HG03095 (cell line): ENCODE results near the gene PPP1R26.
"Not testable (repeated sequence)": the region's sequence is repeated elsewhere in the genome, so short reads cannot be mapped to it uniquely, and the experiment has no call there.

Experiments used
- ATAC-seq: cut with Tn5 transposase; IDR thresholded peaks from one replicate; pipeline ENCODE4 v1.9.1; 2021; ENCODE audit warnings: moderate library complexity; ENCODE audit not compliant: unreplicated experiment

The PPP1R26 gene, protein sequence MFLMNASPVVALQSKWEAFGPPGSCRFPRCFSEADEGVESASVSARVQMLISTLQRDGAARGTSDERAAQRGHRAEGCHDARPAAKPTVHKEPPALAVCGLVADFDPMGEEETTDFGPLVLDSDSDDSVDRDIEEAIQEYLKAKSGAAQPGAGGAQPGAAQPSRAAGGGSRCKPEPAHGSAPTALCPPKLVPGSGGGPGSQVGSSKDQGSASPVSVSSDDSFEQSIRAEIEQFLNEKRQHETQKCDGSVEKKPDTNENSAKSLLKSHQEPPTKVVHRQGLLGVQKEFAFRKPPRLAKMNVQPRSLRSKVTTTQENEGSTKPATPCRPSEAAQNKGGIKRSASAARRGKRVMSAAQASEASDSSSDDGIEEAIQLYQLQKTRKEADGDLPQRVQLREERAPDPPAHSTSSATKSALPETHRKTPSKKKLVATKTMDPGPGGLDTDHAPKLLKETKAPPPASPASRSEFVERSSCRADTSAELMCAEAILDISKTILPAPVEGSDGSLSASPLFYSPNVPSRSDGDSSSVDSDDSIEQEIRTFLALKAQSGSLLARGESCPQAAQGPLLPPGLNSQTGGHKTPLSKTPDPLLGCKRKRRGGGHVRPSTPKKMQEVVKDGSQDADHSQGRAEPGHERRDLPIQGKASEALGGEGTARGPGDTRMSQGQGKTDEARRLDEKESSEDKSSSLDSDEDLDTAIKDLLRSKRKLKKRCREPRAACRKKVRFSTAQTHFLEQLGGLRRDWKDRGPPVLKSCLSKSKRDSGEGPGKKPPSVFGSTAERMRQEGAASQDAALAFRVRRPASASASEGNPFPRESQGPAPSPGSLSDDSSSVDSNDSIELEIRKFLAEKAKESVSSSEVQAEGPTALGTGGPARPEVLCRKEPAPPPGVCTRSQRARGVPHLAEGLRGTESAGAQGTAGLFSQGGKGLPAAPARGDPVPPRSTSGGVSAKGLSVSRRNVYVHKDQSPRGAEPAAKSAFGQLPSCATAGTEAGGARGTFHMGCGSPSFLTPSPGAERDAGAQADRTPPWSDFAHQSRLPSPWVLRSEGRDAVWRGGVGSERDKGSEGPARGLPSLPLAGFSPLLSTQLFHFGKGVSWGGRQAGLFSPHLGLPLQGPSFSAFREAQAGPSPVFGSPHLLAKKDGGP (N-terminal part only)

GRCh38 chr9:135479469-135480052 is at the start of gene PPP1R26:
Gene PPP1R26, plus strand, starts transcription at chr9:135479782. Its CDS starts 4,729 bp downstream, at chr9:135484511.
- ATAC-seq = no peak

DNA sequence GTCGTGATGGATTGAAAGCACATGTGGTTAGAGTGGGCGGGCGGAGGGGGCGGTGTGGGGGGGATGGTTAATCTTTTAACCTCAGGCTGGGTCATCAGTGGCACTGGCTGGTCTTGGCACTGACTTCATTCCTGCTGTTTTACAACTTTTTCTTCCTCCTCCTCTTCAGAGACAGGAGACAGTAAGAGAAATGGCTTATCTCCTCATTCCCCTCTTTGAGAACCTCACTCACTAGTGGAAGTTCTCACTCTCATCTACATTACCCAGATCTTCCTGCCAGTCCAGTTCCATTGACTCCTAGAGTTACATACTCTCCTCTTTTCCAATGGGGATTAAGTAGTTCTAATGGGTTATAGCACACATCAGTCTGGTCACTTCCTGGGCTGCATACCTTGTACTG is 42.3 kb upstream of the PPP1R26 start:
- ATAC-seq = no peak

DNA sequence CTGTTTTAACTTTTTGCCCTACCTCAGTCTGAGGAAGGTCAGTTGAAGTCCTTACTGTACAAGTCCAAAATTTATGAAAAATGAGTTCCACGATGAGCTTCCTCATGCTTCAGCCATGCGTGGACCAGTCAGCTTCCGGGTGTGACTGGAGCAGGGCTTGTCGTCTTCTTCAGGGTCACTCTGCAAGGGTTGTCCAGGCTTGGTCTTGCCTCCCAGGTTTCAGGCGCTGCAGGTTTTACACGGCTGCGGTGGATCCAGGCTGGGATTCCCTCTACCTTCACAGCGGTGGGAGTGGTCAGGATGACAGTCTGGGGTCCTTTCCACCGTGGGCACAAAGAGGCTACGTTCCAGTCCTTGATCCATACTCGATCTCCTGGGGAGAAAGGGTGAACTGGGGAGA is 41.9 kb upstream of the PPP1R26 start:
- not testable (repeated sequence) for ATAC-seq

DNA sequence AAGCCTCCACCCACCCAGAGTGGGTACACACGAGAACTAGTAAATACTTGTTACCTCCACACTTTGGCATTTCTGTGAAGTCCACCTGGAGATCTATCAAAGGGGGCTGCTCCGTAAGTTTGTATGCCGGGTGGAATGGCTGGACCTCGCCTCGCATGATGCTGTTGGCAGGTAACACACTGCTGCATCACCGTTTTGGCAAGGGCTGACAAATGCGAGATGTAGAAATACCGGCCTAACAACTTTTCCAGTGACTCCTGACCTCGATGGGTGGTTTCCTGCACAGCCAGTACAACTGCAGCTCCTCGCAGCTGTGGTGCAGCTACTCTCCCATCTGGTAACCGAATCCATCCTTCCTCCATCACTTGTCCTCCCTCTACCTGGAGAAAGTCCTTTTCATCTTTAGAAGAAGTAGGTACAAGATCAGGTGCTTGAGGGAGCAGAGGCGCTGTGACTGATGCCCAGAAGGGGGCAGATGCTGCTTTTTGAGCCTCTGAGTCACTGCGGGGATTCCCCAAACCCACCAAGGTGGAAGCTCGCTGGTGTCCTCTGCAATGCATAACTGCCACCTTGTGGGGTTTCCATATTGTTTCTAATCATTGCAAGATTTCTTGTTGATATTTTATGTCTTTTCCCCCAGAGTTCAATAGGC is 40.9 kb upstream of the PPP1R26 start:
- ATAC-seq = not testable (repeated sequence)

DNA sequence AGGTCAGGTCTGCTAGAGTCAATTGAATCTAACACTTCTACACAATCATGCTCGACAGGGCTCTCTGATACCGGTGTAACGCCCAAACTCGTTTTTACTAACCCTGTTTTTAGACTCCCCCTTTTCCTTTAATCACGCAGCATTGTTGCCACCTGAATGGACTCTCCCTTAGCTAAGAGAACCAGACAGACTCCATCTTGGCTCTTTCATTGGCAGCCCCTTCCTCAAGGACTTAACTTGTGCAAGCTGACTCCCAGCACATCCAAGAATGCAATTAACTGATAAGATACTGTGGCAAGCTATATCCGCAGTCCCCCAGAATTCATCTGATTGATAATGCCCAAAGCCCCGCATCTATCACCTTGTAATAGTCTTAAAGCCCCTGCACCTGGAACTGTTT is 40.1 kb upstream of the PPP1R26 start:
- ATAC-seq = not testable (repeated sequence)

DNA sequence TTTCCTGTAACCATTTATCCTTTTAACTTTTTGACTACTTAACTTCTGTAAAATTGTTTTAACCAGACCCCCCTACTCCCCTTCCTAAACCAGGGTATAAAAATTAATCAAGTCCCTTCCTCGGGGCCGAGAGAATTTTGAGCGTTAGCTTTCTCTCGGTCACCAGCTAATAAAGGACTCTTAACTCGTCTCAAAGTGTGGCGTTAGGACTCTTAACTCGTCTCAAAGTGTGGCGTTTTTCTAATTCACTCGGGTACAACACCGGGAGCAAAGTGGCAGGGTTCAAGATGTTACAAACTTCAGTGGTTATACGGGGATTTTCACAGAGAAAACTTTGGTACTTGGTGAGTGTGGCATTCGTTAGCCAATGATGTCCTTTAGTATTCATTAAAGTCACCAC is 39.7 kb upstream of the PPP1R26 start:
- no peak for ATAC-seq

GRCh38 chr9:135440620-135441019 is 39.0 kb upstream of the PPP1R26 start:
- ATAC-seq = no peak

- not testable (repeated sequence) for ATAC-seq
Observed at GRCh38 chr9:135441105-135442071, 38.2 kb upstream of the PPP1R26 start.

- ATAC-seq = no peak
Observed at GRCh38 chr9:135442075-135442474, 37.5 kb upstream of the PPP1R26 start.

DNA sequence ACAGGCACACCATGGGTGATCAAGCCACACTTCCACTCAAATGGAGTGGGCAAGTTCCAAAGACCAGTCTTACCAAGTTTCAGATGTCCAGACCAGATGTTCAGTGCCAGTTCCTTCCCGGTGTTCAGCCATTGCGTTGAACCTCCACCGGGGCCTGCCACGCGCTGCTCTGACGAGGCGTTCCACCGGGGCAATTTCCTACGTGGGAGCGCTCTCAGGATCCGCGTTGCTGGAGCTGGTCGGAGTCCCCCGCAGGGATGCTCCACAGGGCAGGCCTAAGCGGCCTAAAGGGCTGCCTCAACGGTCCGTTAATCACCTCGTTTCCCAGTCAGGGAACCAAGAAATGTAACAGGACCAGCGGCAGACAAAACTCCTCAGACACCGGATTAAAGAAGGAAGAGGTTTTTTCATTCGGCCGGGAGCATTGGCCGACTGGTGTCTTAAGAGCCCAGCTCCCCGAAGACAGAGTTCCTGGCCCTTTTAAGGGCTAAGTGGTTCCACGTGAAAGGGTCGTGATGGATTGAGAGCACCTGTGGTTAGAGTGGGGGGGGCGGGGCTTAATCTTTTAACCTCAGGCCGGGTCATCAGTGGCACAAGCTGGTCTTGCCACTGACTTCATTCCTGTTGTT is 35.7 kb upstream of the PPP1R26 start:
- ATAC-seq = no peak

DNA sequence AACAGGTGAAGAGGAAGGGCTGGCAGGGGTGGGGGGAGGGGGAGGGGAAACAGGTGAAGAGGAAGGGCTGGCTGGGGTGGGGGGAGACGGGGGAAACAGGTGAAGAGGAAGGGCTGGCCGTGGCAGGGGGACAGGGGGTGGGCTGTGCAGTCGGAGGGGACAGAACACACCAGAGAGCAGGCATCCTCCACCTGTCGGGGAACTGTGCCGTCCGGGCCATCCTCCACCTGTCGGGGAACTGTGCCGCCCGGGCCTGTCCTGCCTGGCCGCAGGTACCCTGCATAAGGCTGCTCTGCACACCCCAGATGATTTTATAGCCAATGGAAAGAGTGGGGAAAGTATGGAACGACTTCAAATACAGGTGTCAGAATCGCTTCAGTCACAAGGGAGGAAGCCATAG is 32.5 kb upstream of the PPP1R26 start:
- no peak for ATAC-seq

GRCh38 chr9:135448663-135449100 is 30.9 kb upstream of the PPP1R26 start:
- ATAC-seq = no peak

DNA sequence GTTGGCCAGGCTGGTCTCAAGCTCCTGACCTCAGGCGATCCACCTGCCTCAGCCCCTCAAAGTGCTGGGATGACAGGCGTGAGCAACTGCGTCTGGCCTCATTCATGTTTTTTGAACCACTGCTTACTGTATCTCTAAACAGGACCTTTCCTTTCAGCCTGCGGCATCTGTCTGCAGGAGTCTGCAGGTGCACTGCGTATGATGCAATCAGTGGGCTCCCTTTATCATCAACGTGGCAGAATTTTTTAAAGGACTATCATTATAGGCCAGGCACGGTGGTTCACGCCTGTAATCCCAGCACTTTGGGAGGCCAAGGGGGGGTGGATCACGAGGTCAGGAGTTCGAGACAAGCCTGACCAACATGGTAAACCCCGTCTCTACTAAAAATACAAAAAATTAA is 30.1 kb upstream of the PPP1R26 start:
- ATAC-seq = not testable (repeated sequence)

- ATAC-seq = no peak
Observed at GRCh38 chr9:135450956-135451355, 28.6 kb upstream of the PPP1R26 start.

DNA sequence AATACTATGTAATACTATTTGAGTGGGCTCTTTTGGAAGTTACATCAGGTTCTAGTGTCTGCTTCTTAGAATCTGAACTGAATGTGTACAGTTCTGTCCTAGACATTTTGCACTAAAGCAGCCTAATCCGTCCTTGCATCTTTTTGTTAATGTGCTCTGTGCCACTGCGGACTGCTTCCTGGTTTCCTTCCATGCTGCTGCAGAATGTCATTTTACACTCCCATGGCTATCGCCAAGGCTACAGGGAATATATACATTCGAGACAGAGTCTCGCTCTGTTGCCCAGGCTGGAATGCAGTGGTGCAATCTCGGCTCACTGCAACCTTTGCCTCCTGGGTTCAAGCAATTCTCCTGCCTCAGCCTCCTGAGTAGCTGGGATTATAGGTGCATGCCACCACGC is 27.7 kb upstream of the PPP1R26 start:
- not testable (repeated sequence) for ATAC-seq

- ATAC-seq = no peak
Observed at GRCh38 chr9:135454737-135455136, 24.8 kb upstream of the PPP1R26 start.

DNA sequence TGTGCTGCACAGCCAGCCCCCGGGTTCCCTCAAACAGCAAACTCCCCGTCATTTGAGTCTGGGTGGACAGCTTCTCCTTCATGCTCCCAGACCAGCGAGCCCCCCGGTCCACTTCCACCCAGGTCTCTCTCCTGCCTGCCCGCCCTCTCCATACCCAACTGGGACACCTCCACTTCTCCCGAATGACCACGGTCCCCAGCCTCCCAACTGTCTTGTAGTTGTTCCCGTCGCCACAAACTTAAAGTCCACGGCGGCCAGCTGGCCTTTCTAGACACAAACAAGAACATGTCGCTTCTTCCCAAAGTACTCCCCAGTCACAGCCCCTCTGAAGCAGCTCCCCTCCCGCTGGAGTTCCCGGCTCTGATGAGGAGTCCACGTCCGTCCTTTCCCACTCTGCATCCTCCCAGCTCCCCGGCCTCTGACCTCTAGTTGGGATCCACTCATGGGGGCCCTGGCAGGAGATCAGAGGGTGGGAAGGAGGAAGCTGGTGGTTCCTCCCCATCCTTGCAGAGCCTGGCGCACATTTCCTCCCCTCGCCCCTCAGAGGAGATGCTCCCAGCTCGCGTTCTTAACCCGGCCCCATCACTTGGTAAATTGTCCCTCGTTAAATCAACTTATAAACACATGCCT is 24.1 kb upstream of the PPP1R26 start:
- ATAC-seq = no peak

- ATAC-seq = no peak
Observed at GRCh38 chr9:135456436-135457104, 23.0 kb upstream of the PPP1R26 start.
